ENCODE data around the gene MCCC2. TPM values are rescaled to one million over a fixed set of nuclear protein-coding genes. Genes with fewer than 3 reads are reported as not detected.

Gene MCCC2
- total RNA-seq, result 18.4 and 20.4 TPM in 2 replicates

DNA sequence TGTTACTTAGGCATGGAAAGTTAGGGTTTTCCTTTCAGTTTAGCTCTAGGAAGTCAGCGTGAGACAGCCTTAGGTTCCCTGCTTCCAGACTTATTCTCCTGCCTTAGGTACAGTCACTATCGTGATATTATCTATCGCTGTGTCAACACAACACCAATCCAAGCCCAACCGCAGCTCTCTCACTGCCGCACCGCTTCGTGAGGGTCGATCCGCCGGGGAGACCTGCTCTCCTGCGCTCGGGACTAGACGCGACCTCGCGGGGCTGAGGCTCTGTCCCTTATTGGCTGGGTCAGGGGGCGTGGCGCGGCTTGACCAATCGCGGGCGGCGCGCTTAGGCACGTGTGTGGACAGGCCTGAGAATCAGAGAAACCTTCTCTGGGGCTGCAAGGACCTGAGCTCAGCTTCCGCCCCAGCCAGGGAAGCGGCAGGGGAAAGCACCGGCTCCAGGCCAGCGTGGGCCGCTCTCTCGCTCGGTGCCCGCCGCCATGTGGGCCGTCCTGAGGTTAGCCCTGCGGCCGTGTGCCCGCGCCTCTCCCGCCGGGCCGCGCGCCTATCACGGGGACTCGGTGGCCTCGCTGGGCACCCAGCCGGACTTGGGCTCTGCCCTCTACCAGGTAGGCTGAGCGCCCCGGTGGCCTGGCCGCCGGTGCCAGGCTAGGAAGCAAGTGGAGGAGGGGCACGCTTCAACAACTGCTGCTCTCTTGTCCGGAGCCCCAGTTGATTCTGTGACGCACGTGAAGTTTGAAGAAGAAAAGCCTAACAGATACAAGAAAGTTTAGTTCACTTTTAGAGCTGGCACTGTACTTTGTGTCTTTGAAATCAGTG is at the start of gene MCCC2:
TSS of gene MCCC2 (plus strand) at position 400 of the 825 bp plus-strand sequence. CDS start at position 486, 86 bp downstream.

Other genes starting within 250 kb of the MCCC2 start
- 8.3 and 10.0 TPM in 2 replicates for gene BDP1, start 131.7 kb upstream of the MCCC2 start, total RNA-seq
- not detected in 2 replicates for gene CARTPT, start 131.9 kb downstream of the MCCC2 start, total RNA-seq